Endothelial cell (in vitro differentiated cells): ENCODE results near the gene IQGAP2. TPM values are rescaled to one million over a fixed set of nuclear protein-coding genes. Genes with fewer than 3 reads are reported as not detected.
A peak's percentile ranks its signal among the peaks of the same experiment; 100 is the strongest.

Source experiments
- DNase-seq: peaks from one replicate; pipeline ENCODE4 v3.0.0; 2021; ENCODE audit warnings: low spot score
- H3K27ac Mint-ChIP-seq: one replicate; pipeline ENCODE4 v1.8.0; 2021; ENCODE audit warnings: mixed read lengths, inconsistent platforms; ENCODE audit not compliant: unreplicated experiment
- H3K27me3 Mint-ChIP-seq: one replicate; pipeline ENCODE4 v1.8.0; 2021; ENCODE audit warnings: mild to moderate bottlenecking, moderate library complexity, mixed read lengths, inconsistent platforms; ENCODE audit not compliant: unreplicated experiment
- H3K36me3 Mint-ChIP-seq: one replicate; pipeline ENCODE4 v1.8.0; 2021; ENCODE audit warnings: mild to moderate bottlenecking, low read depth, mixed read lengths, inconsistent platforms; ENCODE audit not compliant: unreplicated experiment
- H3K4me1 Mint-ChIP-seq: one replicate; pipeline ENCODE4 v1.8.0; 2021; ENCODE audit warnings: mild to moderate bottlenecking, mixed read lengths, inconsistent platforms; ENCODE audit not compliant: unreplicated experiment
- H3K4me3 Mint-ChIP-seq: one replicate; pipeline ENCODE4 v1.8.0; 2021; ENCODE audit warnings: mild to moderate bottlenecking, mixed read lengths, inconsistent platforms; ENCODE audit not compliant: unreplicated experiment
- H3K9me3 Mint-ChIP-seq: one replicate; pipeline ENCODE4 v1.8.0; 2021; ENCODE audit warnings: mixed read lengths, inconsistent platforms; ENCODE audit not compliant: unreplicated experiment
- CTCF ChIP-seq: fragments of 200-600 bp; sonication (generic); IDR thresholded peaks from one replicate; pipeline ENCODE4 v1.5.0; 2021; ENCODE audit warnings: antibody characterized with exemption; ENCODE audit not compliant: unreplicated experiment
- total RNA-seq: library from RNA; stranded (reverse); fragmentation: NEBNext Ultra II Directional; extraction: Animal tissue kit (Norgen Biotek cat#: 25700); gene quantifications from one replicate; pipeline ENCODE4 v1.2.1, GENCODE V29; 2021; ENCODE audit not compliant: unreplicated experiment

Gene IQGAP2
- total RNA-seq, 1 donor from 2014 or later: 43.4 TPM

- peaks cover 24% of the 10 kb centered on the region for H3K4me1 Mint-ChIP-seq
- no peaks in the 10 kb centered on the region for H3K36me3 Mint-ChIP-seq
- no peak for DNase-seq
- no peak overlapping the region for H3K4me3 Mint-ChIP-seq
- no peaks in the 10 kb centered on the region for H3K27me3 Mint-ChIP-seq
- no peak overlapping the region for H3K27ac Mint-ChIP-seq
- TF ChIP-seq CTCF: no peak
- no peaks in the 10 kb centered on the region for H3K9me3 Mint-ChIP-seq
Observed at GRCh38 chr5:76576450-76576849, 173.4 kb downstream of the IQGAP2 start.

GRCh38 chr5:76576996-76577395, 173.9 kb downstream of the IQGAP2 start:
- Mint-ChIP-seq H3K4me1 (peaks cover 28% of the 10 kb centered on the region), H3K9me3 (no peaks in the 10 kb centered on the region), H3K27me3 (no peaks in the 10 kb centered on the region), H3K27ac (no peak overlapping the region), H3K4me3 (no peak overlapping the region), H3K36me3 (no peaks in the 10 kb centered on the region)
- TF ChIP-seq CTCF: no peak
- no peak for DNase-seq

DNA sequence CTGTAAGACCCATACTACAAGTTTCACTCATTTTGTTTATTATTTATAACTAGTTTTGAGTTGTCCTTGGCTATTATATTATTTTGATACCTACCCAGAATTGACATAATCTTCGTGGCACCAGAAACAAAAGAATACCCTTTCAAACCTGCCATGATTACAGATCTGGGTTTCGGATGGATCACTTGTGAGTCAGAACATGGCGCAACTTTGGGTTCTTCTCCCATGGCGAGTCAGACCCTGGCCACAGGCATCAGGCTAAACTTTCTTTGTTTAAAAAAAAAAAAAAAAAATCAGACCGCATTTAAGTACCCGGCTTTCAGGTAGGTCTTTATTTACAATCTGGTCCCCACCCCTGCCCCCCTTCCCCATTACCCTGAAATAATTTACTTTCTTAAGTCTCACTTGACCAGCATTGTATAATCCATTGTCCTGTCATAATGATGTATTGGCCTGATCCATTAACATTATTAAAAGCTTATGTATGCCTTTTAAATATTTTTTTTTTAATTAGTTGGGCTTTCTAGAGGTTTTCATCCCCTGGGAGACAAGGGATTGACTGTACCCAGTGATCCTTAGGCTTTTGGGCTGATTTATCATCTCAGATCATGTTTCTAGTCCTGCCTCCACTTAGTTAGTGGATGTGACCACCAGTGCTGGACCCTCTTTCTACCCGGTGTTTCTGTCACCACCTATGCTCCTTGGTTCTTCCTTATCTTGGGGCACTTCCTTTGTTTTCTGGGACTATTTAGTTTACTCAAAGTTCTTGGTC, 176.3 kb downstream of the IQGAP2 start:
- Mint-ChIP-seq H3K4me3 (no peak overlapping the region), H3K36me3 (no peaks in the 10 kb centered on the region), H3K4me1 (peaks cover 39% of the 10 kb centered on the region), H3K27ac (no peak overlapping the region), H3K27me3 (no peaks in the 10 kb centered on the region), H3K9me3 (no peaks in the 10 kb centered on the region)
- DNase-seq: no peak
- no peak for TF ChIP-seq CTCF

DNA sequence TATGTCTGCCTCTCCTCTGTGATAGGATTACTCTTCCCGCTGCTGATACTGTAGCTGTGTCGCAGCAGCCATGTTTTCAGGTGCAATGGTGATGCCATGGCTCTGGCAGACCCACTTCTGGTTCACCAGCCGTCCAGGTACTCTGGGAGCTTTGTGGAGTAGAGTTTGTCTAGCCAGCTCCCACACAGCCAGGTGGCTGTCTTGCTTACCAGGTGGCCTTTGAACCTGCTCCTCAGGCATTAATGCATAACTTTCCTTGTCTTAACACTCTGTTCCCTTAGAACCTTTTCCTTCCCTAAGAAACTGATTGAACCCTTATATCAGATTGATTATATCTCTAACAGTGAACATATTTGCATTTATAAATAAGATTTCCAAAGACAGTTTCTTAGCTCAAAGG, 177.9 kb downstream of the IQGAP2 start:
- Mint-ChIP-seq H3K27me3 (no peaks in the 10 kb centered on the region), H3K36me3 (no peaks in the 10 kb centered on the region), H3K4me3 (no peak overlapping the region), H3K27ac (peak overlapping the region; percentile 78), H3K4me1 (peaks cover 39% of the 10 kb centered on the region), H3K9me3 (no peaks in the 10 kb centered on the region)
- no peak for DNase-seq
- no peak for TF ChIP-seq CTCF
